Fibroblast of the aortic adventitia (primary cell): ENCODE measurements around the gene SAMD14. TPM values are rescaled to one million over a fixed set of nuclear protein-coding genes. Genes with fewer than 3 reads are reported as not detected.

Experiments used
- DNase-seq: peaks from one replicate; pipeline ENCODE4 v3.0.0-alpha.2; 2010; ENCODE audit warnings: low read depth
- H3K4me3 ChIP-seq: 2 replicates; pipeline ENCODE4 v1.5.1; 2011; ENCODE audit warnings: low read depth, mild to moderate bottlenecking, control low read depth, low read length, moderate library complexity
- total RNA-seq: library from RNA; depleted of rRNA; stranded (reverse); fragments of >200 nt; gene quantifications from 2 replicates; pipeline ENCODE4 v1.2.3, GENCODE V29; 2012; ENCODE audit warnings: low replicate concordance
- TF ChIP-seq, protein P1 (sequence below): IDR thresholded peaks from 2 replicates; pipeline ENCODE4 v1.5.1; 2011; ENCODE audit warnings: mild to moderate bottlenecking, low read length, control low read depth, inconsistent platforms; ENCODE audit not compliant: insufficient read depth

The SAMD14 gene
- total RNA-seq, 1 donor: 1.6 TPM

DNA sequence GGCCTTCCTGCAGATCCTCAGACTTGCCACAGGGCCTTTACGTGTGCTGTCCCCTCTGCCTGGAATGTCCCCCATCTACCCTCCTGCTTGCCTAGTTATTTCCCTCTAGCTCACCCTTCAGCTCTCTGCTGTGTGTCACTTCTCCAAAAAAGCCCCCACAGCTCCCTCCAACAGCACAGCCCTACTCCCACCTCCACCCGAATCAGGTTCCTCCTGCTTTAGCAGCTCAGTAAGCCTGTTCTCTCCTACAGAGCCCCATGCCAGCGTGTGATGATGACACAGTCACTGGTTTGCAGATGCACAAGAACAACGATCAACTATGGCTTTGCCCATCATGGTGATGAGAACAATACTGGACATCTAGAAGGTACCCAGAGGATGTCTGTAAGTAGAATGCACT lies 7.1 kb upstream of the SAMD14 start:
- DNase-seq: no peak
- TF ChIP-seq, protein P1, sequence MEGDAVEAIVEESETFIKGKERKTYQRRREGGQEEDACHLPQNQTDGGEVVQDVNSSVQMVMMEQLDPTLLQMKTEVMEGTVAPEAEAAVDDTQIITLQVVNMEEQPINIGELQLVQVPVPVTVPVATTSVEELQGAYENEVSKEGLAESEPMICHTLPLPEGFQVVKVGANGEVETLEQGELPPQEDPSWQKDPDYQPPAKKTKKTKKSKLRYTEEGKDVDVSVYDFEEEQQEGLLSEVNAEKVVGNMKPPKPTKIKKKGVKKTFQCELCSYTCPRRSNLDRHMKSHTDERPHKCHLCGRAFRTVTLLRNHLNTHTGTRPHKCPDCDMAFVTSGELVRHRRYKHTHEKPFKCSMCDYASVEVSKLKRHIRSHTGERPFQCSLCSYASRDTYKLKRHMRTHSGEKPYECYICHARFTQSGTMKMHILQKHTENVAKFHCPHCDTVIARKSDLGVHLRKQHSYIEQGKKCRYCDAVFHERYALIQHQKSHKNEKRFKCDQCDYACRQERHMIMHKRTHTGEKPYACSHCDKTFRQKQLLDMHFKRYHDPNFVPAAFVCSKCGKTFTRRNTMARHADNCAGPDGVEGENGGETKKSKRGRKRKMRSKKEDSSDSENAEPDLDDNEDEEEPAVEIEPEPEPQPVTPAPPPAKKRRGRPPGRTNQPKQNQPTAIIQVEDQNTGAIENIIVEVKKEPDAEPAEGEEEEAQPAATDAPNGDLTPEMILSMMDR: no peak

DNA sequence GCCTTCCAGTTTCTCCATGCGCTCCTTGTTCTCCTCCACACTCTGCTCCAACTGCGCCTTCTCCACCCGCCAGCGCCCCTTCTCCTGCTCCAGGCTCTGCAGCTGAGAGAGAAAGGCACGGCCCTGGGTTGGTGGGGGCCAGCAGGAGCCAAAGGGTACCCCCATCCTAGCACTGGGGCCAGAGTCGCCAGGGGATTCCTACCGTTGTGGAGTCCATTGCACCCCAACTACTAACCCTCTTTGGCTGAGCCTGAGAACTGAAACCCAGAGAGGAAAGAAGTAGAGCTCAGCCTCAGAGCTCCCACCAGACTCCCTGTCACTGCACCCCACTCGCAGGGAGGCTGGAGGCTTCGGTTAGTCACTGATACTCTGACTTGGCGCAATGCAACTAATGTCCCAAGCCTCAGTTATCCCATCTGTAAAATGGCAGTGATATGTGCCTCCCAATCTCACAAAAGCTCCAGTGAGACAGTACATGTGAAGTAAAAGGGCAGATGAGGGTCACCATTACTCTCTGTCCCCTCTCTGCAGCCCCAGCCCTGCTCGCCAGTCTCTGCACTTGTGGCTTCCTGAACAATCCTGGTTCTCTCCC lies 6.2 kb upstream of the SAMD14 start:
- H3K4me3 ChIP-seq: no peak overlapping the region
- no peak for DNase-seq
- TF ChIP-seq, protein P1: no peak

More for the DNA sequence above, 7.1 kb upstream of the SAMD14 start:
- no peak overlapping the region for H3K4me3 ChIP-seq

DNA sequence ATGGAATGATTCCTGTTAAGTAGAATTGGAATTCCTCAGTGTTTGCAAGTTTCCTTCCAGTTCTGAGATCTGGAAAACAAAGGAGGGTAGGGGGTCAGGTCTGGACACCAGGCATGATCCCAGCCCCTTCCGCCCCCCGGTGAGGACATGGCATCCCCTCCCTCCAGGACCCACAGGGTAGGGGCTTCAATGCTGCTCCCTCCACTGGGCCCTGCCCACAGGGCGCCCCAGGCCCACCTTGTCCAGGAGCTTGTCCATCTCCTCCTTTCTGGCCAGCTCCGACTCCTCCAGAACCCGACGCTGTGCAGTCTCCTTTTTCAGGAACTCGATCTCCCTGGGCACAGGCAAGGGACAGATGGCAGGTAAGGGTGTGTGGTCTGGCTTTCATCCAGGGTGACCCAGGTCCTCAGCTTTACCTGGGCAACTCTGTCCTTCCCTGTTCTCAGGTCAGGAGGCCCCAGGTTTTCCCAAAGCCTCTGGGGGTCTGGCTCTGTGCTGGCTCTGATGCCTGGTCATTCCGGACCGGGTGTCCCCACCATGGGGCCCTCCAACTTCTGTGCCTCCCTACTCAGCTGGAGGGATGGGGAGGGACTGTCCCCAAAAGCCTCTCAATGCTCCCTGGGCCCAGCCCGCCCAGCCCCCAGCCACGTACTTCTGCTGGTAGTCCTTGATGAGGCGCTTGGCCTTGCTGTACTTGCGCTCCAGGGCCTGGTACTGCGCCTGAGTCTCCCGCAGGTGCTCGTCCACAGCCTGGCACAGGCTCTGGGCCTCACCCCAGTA lies 5.5 kb upstream of the SAMD14 start:
- no peak for DNase-seq
- TF ChIP-seq, protein P1: no peak
- H3K4me3 ChIP-seq: no peak overlapping the region

DNA sequence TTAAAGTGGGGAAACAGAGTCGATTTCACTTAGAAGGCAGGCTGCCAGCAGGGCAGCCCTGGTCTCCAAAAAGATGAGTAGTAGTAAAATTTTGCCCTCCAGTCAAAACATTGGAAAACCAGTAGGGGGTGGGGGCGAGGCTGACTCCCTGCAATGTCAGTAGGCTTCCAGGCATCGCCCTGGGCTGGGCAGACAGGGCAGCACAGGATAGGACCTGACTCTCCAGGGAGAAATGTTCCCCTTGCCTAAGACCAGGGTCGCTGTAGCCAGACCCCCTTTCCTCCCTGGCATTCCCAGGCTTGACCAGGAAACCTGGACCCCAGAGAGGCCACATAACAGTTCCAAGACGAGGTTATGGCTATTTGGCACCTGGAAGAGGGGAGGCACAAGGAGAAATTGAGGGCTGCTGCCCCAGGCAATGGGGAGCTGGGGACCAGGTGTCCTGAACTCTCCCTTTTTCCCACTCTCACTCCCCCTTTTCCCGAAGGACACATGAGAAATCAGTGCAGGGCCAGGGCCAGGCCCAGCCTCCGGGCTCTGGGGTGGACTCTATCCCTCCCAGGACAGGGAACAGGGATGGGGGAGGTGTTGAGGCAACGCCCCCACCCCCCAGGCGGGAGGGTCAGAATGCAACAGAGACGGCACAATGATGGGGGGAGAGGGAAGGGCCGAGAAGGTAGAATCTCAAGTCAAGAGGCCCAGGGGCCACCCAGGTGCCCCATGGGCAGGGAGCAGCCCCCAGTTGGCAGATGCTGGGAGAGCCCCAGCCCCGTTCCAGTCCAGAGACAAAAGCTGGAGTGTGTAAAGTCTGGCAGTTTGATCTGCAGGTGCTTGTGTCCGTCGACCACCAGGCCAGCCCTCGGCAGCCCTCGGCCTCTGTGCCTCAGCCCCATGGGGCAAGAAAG lies 4.5 kb upstream of the SAMD14 start:
- no peak overlapping the region for H3K4me3 ChIP-seq
- no peak for DNase-seq
- TF ChIP-seq, protein P1: no peak

DNA sequence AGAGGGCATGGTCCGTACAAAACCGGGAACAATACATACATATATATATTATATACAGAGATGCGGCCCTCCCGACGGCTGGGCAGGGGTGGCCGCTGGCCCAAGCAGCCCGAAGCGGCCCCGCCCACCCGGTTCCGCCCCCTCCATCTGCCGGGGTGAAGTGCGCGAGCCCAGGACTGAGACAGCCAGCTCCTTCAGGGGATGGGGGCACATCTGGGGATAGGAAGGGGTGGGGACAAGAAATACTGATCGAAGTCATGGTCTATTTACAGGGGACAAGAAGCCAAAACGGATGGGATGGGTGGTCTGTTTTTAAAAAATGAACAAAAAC lies 3.8 kb upstream of the SAMD14 start:
- TF ChIP-seq, protein P1: no peak
- H3K4me3 ChIP-seq: no peak overlapping the region
- no peak for DNase-seq

DNA sequence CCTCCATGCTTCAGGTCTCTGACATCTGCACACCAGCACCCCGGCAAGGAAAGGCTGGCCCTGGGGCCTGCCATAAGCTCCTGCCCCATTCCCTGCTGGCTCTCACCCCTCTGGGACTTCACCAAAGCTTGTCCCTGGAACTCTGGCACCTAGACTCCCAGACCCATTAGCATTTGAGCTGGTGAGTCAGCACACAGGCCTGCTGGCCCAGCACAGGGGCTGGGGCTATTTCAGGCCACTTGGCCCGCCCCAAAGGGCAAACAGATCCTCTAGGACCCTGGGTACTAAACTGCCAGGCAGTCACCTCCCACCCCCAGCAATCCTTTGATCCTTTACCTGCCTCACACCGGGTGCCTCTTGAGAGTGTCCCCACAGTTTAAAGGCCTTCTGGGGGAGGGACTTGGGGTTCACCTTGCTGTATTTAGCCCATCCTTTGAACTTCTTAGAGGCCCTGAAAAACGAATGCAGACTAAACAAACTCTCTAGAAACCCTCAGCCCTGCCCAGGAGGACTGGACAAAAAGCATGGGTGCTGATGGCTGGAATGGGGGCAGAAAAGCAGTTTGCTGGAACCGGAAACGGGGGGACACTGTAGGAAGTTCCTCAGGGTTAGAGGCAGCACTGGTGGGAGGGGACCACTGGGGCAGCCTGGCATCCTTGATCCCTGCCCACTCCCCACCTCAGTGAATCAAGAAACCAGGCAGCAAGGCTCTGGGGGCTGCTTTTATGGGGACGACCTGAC lies 3.2 kb upstream of the SAMD14 start:
- TF ChIP-seq, protein P1: no peak
- H3K4me3 ChIP-seq: no peak overlapping the region
- DNase-seq: no peak
